GM18517 (cell line): Measurements from ENCODE around the gene LIN28A.
A peak's percentile ranks its signal among the peaks of the same experiment; 100 is the strongest.
"Not testable (repeated sequence)": the region's sequence is repeated elsewhere in the genome, so short reads cannot be mapped to it uniquely, and the experiment has no call there.

Source experiments
- ATAC-seq: cut with Tn5 transposase; IDR thresholded peaks from one replicate; pipeline ENCODE4 v1.9.1; 2021; ENCODE audit warnings: mild to moderate bottlenecking, moderate library complexity; ENCODE audit not compliant: unreplicated experiment

LIN28A gene, protein sequence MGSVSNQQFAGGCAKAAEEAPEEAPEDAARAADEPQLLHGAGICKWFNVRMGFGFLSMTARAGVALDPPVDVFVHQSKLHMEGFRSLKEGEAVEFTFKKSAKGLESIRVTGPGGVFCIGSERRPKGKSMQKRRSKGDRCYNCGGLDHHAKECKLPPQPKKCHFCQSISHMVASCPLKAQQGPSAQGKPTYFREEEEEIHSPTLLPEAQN

GRCh38 chr1:26410706-26411623 lies at the start of gene LIN28A:
Gene LIN28A, plus strand, starts transcription at chr1:26410817. Its CDS starts 75 bp downstream, at chr1:26410892.
- no peak for ATAC-seq

GRCh38 chr1:26361605-26362122 lies 49.0 kb upstream of the LIN28A start:
- ATAC-seq: no peak

GRCh38 chr1:26362331-26362730 lies 48.3 kb upstream of the LIN28A start:
- ATAC-seq: no peak

- no peak for ATAC-seq
These were observed 46.8 kb upstream of the LIN28A start for GRCh38 chr1:26363549-26364448.

GRCh38 chr1:26364956-26365355 lies 45.7 kb upstream of the LIN28A start:
- ATAC-seq: no peak

DNA sequence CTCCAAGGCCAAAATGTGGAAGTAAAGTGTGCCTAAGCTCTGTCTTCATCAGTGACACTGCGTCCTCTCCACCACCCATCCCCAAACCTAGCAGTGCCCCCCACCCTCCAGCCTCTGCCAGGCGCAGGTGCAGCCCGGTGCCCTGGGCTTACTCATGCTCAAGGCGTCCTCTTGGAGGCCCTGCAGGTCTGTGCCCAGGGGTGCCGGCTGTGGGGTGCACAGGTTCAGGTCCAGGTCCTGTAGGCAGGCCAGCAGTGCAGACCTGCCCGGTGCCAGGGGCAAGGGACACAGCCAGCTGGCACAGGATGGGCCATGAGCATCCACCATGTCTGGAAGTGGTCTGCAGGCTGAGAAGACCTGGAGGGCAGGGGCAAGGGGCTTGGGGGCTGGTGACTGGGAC lies 43.2 kb upstream of the LIN28A start:
- ATAC-seq: no peak

DNA sequence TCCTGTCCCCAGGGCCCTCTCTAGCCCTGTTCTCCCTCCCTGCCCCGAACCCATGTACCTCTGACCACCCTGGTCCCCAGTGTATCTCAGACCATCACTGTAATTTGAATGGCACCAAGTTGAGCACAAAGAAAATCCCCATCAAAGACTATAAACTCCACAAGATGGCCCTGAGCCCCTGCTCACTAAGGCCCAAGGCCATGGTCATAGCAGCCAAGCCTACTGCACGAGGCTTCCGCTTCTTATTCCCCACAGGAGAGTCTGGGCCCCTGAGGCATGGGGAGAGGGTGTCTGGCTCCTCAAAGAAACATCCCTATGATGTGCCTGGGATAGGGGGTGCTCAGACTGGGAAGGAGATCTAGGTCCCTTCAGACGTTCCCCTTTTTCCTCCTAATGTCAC lies 42.6 kb upstream of the LIN28A start:
- ATAC-seq: no peak

DNA sequence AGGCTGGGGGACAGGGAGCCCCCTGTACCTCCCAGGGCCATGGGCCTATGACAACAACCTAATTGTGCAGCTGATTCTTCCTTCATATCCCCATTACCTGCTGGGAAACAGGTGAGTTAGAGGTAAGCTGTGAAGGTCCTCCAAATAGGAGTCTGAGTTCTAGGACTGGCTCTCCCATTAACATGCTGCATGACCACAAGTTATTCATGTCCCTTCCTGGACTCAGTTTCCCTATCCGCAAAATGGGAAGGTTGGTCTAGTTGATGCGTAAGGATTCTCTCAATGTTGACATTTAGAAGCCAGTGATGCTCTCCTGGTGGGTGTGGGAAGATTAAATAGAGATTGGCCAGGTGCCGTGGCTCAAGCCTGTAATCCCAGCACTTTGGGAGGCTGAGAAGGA lies 42.1 kb upstream of the LIN28A start:
- no peak for ATAC-seq

GRCh38 chr1:26370591-26371382 lies 39.8 kb upstream of the LIN28A start:
- no peak for ATAC-seq

GRCh38 chr1:26372039-26372438 lies 38.6 kb upstream of the LIN28A start:
- no peak for ATAC-seq

- not testable (repeated sequence) for ATAC-seq
These were observed 38.0 kb upstream of the LIN28A start, which contains the start of gene ZNF683 for GRCh38 chr1:26372611-26373010. Gene ZNF683, minus strand, starts transcription at chr1:26372750. Its CDS starts 4,179 bp downstream, at chr1:26368571.

- no peak for ATAC-seq
These were observed 37.3 kb upstream of the LIN28A start for GRCh38 chr1:26373281-26373680.

- no peak for ATAC-seq
These were observed 36.8 kb upstream of the LIN28A start for GRCh38 chr1:26373789-26374188.

- ATAC-seq: not testable (repeated sequence)
These were observed 36.3 kb upstream of the LIN28A start for GRCh38 chr1:26374361-26374760.

- no peak for ATAC-seq
These were observed 35.5 kb upstream of the LIN28A start for GRCh38 chr1:26375081-26375480.

DNA sequence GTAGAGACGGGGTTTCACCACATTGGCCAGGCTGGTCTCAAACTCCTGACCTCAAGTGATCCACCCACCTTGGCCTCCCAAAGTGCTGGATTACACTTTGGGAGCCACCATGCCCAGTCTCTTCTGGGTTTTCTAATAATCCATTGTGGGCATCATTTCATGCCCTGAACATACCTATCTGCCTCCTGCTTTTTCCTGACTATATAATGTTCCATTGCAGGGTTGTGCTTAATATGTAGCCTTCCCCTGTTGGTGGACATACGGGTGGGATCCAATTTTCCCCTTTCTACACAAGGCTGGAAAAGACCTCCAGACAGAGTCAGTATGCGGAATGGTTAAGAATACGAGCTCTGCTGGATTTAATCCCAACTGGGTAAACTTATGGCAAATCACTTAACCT lies 34.6 kb upstream of the LIN28A start:
- no peak for ATAC-seq

DNA sequence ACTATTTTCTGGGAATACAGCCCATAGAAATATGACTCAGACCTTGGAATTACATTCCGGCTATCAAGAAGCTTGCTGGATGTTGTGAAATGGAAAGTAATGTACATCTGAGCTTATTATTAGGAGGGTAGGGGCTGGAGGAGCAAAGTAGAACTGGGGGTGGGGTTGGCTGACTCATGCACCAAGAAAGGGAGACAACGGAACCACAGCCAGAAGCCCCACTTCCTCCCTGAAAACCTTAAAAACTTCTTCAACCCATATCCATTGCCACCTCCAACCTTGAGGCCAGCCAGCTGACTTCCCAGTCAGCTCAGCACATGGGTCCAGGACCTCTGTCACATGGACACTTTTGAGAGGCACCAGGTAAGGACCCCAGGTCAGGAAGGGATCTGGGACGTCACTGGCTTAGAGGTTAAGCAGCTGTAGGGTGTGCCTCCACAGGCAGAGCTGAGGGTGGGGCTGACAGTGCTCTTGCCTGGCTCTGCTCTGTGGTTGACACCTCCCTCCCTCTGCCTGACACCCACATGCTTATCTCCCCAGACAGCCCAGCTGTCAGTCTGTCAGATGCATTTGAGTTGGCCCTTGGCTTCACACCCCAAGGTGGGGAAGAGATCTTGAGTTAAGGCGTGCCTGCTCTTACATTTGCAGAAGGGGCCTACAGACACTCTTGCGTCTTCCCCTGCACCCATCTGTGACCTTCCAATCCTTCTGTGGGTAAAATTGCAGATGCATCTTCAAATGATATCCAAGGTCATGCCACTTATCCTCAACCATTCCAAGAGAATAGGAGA lies 32.3 kb upstream of the LIN28A start:
- peak; percentile 83 for ATAC-seq

GRCh38 chr1:26378879-26379251 lies 31.8 kb upstream of the LIN28A start:
- no peak for ATAC-seq

GRCh38 chr1:26384076-26384475 lies 26.5 kb upstream of the LIN28A start:
- ATAC-seq: no peak
